ENCODE data around the gene POU6F2.

DNA sequence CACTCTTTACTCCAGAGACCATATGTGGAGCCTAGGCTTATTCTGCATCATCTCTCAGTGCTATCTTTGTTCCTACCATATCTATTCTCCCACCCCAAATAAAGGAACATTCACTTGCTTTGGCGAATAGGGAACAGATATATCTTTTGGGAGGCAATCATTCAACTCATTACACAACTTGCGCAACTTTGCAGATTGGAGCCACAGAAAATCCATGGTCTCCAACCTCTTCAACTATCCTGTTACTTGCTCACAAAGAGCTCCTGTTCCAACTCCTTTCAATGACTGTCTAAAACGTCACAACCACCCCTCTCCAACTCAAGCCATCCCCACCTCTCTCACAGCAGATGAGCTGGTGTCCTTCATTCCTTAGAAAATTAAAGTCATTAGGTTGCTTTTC, 203.7 kb downstream of the POU6F2 start:
- TF ChIP-seq, protein P1, sequence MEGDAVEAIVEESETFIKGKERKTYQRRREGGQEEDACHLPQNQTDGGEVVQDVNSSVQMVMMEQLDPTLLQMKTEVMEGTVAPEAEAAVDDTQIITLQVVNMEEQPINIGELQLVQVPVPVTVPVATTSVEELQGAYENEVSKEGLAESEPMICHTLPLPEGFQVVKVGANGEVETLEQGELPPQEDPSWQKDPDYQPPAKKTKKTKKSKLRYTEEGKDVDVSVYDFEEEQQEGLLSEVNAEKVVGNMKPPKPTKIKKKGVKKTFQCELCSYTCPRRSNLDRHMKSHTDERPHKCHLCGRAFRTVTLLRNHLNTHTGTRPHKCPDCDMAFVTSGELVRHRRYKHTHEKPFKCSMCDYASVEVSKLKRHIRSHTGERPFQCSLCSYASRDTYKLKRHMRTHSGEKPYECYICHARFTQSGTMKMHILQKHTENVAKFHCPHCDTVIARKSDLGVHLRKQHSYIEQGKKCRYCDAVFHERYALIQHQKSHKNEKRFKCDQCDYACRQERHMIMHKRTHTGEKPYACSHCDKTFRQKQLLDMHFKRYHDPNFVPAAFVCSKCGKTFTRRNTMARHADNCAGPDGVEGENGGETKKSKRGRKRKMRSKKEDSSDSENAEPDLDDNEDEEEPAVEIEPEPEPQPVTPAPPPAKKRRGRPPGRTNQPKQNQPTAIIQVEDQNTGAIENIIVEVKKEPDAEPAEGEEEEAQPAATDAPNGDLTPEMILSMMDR (IDR thresholded peaks at IDR 0.05): no peak
- TF ChIP-seq POLR2A (IDR thresholded peaks at IDR 0.05): no peak
